Hepatocyte (in vitro differentiated cells): ENCODE measurements around the gene KCTD8.

ENCODE experiments used
- CTCF ChIP-seq: fragments of 200-600 bp; sonication (generic); IDR thresholded peaks from 2 replicates; pipeline ENCODE4 v1.5.1; 2016; ENCODE audit warnings: antibody characterized with exemption, mild to moderate bottlenecking; ENCODE audit not compliant: poor library complexity
- EZH2 ChIP-seq: fragments of 200-600 bp; sonication (generic); IDR thresholded peaks from 2 replicates; pipeline ENCODE4 v1.6.1; 2016; ENCODE audit warnings: antibody characterized with exemption, mild to moderate bottlenecking, borderline replicate concordance

GRCh38 chr4:44462259-44462658 is 13.7 kb upstream of the KCTD8 start:
- TF ChIP-seq CTCF (no peak), EZH2 (no peak)
